Astrocyte (in vitro differentiated cells and primary cell): Measurements from ENCODE around the gene RASIP1. TPM values are rescaled to one million over a fixed set of nuclear protein-coding genes. Genes with fewer than 3 reads are reported as not detected.

ENCODE experiments used
- DNase-seq: peaks from one replicate; pipeline ENCODE4 v3.0.0-alpha.2; 2010; ENCODE audit warnings: low read depth
- FAIRE-seq: peaks from 2 replicates; lab custom pipeline; 2011; peaks lifted over from hg19 to GRCh38; lab: Jason Lieb, UNC
- H2AFZ ChIP-seq: 2 replicates; pipeline ENCODE4 v1.6.0; 2012; ENCODE audit warnings: low read depth, low read length, inconsistent platforms
- H3K27ac ChIP-seq: 2 replicates; pipeline ENCODE4 v1.5.1; 2011; ENCODE audit warnings: low read depth, low read length, inconsistent platforms
- H3K27me3 ChIP-seq: 2 replicates; pipeline ENCODE4 v1.6.0; 2011; ENCODE audit warnings: low read length, inconsistent platforms; ENCODE audit not compliant: insufficient read depth
- H3K36me3 ChIP-seq: 2 replicates; pipeline ENCODE4 v1.5.1; 2011; ENCODE audit warnings: low read length, inconsistent platforms; ENCODE audit not compliant: insufficient read depth
- H3K4me1 ChIP-seq: 2 replicates; pipeline ENCODE4 v1.5.1; 2011; ENCODE audit warnings: low read length, inconsistent platforms; ENCODE audit not compliant: insufficient read depth
- H3K4me2 ChIP-seq: 2 replicates; pipeline ENCODE4 v1.6.0; 2012; ENCODE audit warnings: low read length, inconsistent platforms
- H3K4me3 ChIP-seq: 2 replicates; pipeline ENCODE4 v1.5.1; 2011; ENCODE audit warnings: low read depth, mild to moderate bottlenecking, low read length, inconsistent platforms; ENCODE audit not compliant: insufficient read depth
- H3K79me2 ChIP-seq: 2 replicates; pipeline ENCODE4 v1.6.0; 2012; ENCODE audit warnings: mild to moderate bottlenecking, low read length, inconsistent platforms; ENCODE audit not compliant: insufficient read depth
- H3K9ac ChIP-seq: 2 replicates; pipeline ENCODE4 v1.6.0; 2012; ENCODE audit warnings: mild to moderate bottlenecking, low read length, inconsistent platforms
- H3K9me3 ChIP-seq: 2 replicates; pipeline ENCODE4 v1.5.1; 2012; ENCODE audit warnings: low read depth, mild to moderate bottlenecking, low read length, inconsistent platforms; ENCODE audit not compliant: insufficient read depth
- H4K20me1 ChIP-seq: 2 replicates; pipeline ENCODE4 v1.6.0; 2012; ENCODE audit warnings: low read length, inconsistent platforms; ENCODE audit not compliant: insufficient read depth
- H3K27ac Mint-ChIP-seq: one replicate; pipeline ENCODE4 v1.8.0; 2021; ENCODE audit warnings: mild to moderate bottlenecking, mixed read lengths; ENCODE audit not compliant: unreplicated experiment
- H3K27me3 Mint-ChIP-seq: one replicate; pipeline ENCODE4 v1.8.0; 2021; ENCODE audit warnings: low read depth, mixed read lengths; ENCODE audit not compliant: unreplicated experiment
- H3K36me3 Mint-ChIP-seq: one replicate; pipeline ENCODE4 v1.8.0; 2021; ENCODE audit warnings: low read depth, mixed read lengths; ENCODE audit not compliant: unreplicated experiment
- H3K4me1 Mint-ChIP-seq: one replicate; pipeline ENCODE4 v1.8.0; 2021; ENCODE audit warnings: low read depth, mixed read lengths; ENCODE audit not compliant: unreplicated experiment
- H3K4me3 Mint-ChIP-seq: one replicate; pipeline ENCODE4 v1.8.0; 2021; ENCODE audit warnings: mild to moderate bottlenecking, moderate library complexity, mixed read lengths; ENCODE audit not compliant: unreplicated experiment
- H3K9me3 Mint-ChIP-seq: one replicate; pipeline ENCODE4 v1.8.0; 2021; ENCODE audit warnings: mild to moderate bottlenecking, mixed read lengths; ENCODE audit not compliant: unreplicated experiment
- CTCF ChIP-seq: IDR thresholded peaks from 2 replicates; pipeline ENCODE4 v1.5.1; 2011; ENCODE audit warnings: low read depth, mild to moderate bottlenecking, inconsistent platforms, low read length, moderate library complexity; ENCODE audit not compliant: insufficient read depth
- EZH2 ChIP-seq: IDR thresholded peaks from 2 replicates; pipeline ENCODE4 v1.6.1; 2012; ENCODE audit warnings: mild to moderate bottlenecking, low read length, inconsistent platforms; ENCODE audit not compliant: insufficient read depth
- total RNA-seq: library from RNA; stranded (reverse); gene quantifications from 2 replicates; pipeline ENCODE4 v1.2.1, GENCODE V29; 2021

Gene RASIP1
- total RNA-seq, 1 donor from 2014 or later, result 0.68 TPM

- no peak overlapping the region for H3K9ac ChIP-seq
- H3K9me3 Mint-ChIP-seq, result no peaks in the 10 kb centered on the region
- no peak for DNase-seq
- H3K27me3 ChIP-seq, result peaks cover 3% of the 10 kb centered on the region
- no peak overlapping the region for H2AFZ ChIP-seq
- no peak for TF ChIP-seq EZH2
- TF ChIP-seq CTCF, result no peak
- no peaks in the 10 kb centered on the region for H3K36me3 Mint-ChIP-seq
- no peaks in the 10 kb centered on the region for H3K36me3 ChIP-seq
- H3K4me1 Mint-ChIP-seq, result no peaks in the 10 kb centered on the region
- no peak overlapping the region for H3K27ac Mint-ChIP-seq
- H3K27me3 Mint-ChIP-seq, result peaks cover 34% of the 10 kb centered on the region
- no peak overlapping the region for H3K4me3 Mint-ChIP-seq
- no peak overlapping the region for H3K27ac ChIP-seq
- H4K20me1 ChIP-seq, result no peaks in the 10 kb centered on the region
- peaks cover 3% of the 10 kb centered on the region for H3K9me3 ChIP-seq
- no peaks in the 10 kb centered on the region for H3K79me2 ChIP-seq
- H3K4me1 ChIP-seq, result no peaks in the 10 kb centered on the region
- FAIRE-seq, result no peak
- H3K4me3 ChIP-seq, result no peak overlapping the region
- no peak overlapping the region for H3K4me2 ChIP-seq
Observed at GRCh38 chr19:48673436-48674100, 66.8 kb downstream of the RASIP1 start.

GRCh38 chr19:48672994-48673393, 67.4 kb downstream of the RASIP1 start, which contains the start of gene NTN5:
Gene NTN5 (minus strand): TSS chr19:48673017. CDS start chr19:48670986, 2,031 bp downstream.
- DNase-seq, result no peak
- Mint-ChIP-seq H3K36me3 (no peaks in the 10 kb centered on the region), H3K9me3 (no peaks in the 10 kb centered on the region), H3K4me3 (no peak within 1 kb of the TSS), H3K4me1 (no peaks in the 10 kb centered on the region), H3K27me3 (peaks cover 34% of the 10 kb centered on the region), H3K27ac (no peak within 1 kb of the TSS)
- no peak within 1 kb of the TSS for H3K4me3 ChIP-seq
- no peaks in the 10 kb centered on the region for H4K20me1 ChIP-seq
- H3K9ac ChIP-seq, result no peak within 1 kb of the TSS
- H3K27me3 ChIP-seq, result peaks cover 3% of the 10 kb centered on the region
- no peaks in the 10 kb centered on the region for H3K79me2 ChIP-seq
- TF ChIP-seq EZH2 (no peak), CTCF (no peak)
- no peaks in the 10 kb centered on the region for H3K36me3 ChIP-seq
- H3K27ac ChIP-seq, result no peak within 1 kb of the TSS
- peaks cover 3% of the 10 kb centered on the region for H3K9me3 ChIP-seq
- H3K4me1 ChIP-seq, result no peaks in the 10 kb centered on the region
- H3K4me2 ChIP-seq, result no peak within 1 kb of the TSS
- no peak within 1 kb of the TSS for H2AFZ ChIP-seq
- no peak for FAIRE-seq

DNA sequence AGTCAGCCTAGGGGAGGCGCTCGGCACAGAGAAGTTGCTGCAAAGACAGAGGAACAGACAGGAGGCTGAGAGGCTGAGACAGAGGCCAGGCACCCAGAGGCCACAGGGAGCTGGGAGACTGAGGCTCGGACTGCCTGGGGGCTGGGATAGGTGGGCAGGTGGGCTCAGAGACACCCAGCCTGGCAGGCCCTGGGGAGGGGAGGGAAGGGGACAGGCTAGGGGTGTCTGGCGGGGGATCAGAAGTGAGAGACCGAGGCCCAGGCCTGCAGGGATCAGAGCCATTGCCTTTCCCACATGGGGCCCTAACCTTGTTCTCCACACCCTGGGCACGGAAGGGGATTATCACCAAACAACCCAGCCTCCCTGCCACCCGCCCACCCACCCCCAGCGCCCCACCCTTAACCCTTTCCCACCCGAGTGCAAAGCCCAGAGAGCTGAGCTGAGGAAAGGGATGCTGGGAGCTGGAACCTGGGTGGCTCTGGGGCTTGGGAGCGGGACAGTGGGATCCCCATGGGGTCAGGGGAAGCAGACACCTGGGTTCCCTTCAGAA, 68.9 kb downstream of the RASIP1 start:
- H3K9me3 Mint-ChIP-seq, result no peaks in the 10 kb centered on the region
- no peaks in the 10 kb centered on the region for H3K36me3 Mint-ChIP-seq
- no peak overlapping the region for H3K4me3 ChIP-seq
- no peak overlapping the region for H3K4me2 ChIP-seq
- H3K4me3 Mint-ChIP-seq, result no peak overlapping the region
- no peak overlapping the region for H3K9ac ChIP-seq
- H3K9me3 ChIP-seq, result peaks cover 3% of the 10 kb centered on the region
- H3K27me3 ChIP-seq, result no peaks in the 10 kb centered on the region
- no peak overlapping the region for H2AFZ ChIP-seq
- no peaks in the 10 kb centered on the region for H3K79me2 ChIP-seq
- no peaks in the 10 kb centered on the region for H4K20me1 ChIP-seq
- H3K36me3 ChIP-seq, result no peaks in the 10 kb centered on the region
- FAIRE-seq (no peak), DNase-seq (no peak)
- no peak overlapping the region for H3K27ac Mint-ChIP-seq
- H3K4me1 Mint-ChIP-seq, result no peaks in the 10 kb centered on the region
- TF ChIP-seq CTCF, result no peak
- peaks cover 31% of the 10 kb centered on the region for H3K27me3 Mint-ChIP-seq
- H3K27ac ChIP-seq, result no peak overlapping the region
- no peaks in the 10 kb centered on the region for H3K4me1 ChIP-seq
